ENCODE measurements around the gene SYCP3. TPM values are rescaled to one million over a fixed set of nuclear protein-coding genes. Genes with fewer than 3 reads are reported as not detected.

SYCP3 gene
- total RNA-seq, 1 experiment from 2014 or later: 0.19 TPM

DNA sequence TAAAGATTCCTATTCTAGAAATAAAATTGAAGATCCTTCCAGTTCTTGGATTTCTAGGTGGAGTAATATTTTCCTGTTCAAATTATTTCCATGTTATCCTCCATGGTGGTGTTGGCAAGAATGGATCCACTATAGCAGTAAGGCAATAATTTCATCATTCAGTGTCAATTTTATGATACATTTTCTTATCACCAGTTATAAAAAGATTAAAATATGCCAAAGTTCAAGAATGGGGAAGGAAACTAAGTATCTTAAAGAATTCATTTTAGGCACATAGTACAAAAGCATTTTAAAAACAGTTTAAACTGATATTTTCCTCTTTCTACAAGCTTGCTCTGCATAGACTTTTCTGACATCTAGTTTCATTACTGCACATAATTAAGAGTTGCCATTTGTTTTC is 19.1 kb downstream of the SYCP3 start:
- Histone ChIP-seq H3K4me1 (ENCODE audit: insufficient read depth, low read length, poor library complexity, severe bottlenecking) (no peaks in the 10 kb centered on the region), H3K4me3 (ENCODE audit: low read depth, low read length, poor library complexity, severe bottlenecking) (no peak overlapping the region), H3K27me3 (replicated peaks; ENCODE audit: insufficient read depth, low read depth, low read length, poor library complexity) (no peaks in the 10 kb centered on the region), H3K36me3 (ENCODE audit: insufficient read depth, low read length, poor library complexity, severe bottlenecking) (no peaks in the 10 kb centered on the region), H3K27ac (ENCODE audit: low read depth, low read length, poor library complexity, severe bottlenecking) (no peak overlapping the region), H3K9me3 (ENCODE audit: low read depth, low read length, poor library complexity, severe bottlenecking) (no peaks in the 10 kb centered on the region)
- intact Hi-C loops (cut with micrococcal nuclease; ENCODE audit: unreplicated experiment): no loop called here
- POLR2A ChIA-PET (ENCODE audit: low non-redundant PET): no interaction called here
- no peak for DNase-seq (ENCODE audit: low spot score)
- BruUV-seq (replicated peaks): no TSS peak
- CTCF ChIA-PET: no interaction called here
- TF ChIP-seq, protein P1, sequence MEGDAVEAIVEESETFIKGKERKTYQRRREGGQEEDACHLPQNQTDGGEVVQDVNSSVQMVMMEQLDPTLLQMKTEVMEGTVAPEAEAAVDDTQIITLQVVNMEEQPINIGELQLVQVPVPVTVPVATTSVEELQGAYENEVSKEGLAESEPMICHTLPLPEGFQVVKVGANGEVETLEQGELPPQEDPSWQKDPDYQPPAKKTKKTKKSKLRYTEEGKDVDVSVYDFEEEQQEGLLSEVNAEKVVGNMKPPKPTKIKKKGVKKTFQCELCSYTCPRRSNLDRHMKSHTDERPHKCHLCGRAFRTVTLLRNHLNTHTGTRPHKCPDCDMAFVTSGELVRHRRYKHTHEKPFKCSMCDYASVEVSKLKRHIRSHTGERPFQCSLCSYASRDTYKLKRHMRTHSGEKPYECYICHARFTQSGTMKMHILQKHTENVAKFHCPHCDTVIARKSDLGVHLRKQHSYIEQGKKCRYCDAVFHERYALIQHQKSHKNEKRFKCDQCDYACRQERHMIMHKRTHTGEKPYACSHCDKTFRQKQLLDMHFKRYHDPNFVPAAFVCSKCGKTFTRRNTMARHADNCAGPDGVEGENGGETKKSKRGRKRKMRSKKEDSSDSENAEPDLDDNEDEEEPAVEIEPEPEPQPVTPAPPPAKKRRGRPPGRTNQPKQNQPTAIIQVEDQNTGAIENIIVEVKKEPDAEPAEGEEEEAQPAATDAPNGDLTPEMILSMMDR (conservative IDR thresholded peaks at IDR 0.05; ENCODE audit: low read depth, low read length): no peak
- TF ChIP-seq EZH2 (IDR thresholded peaks at IDR 0.05; ENCODE audit: borderline replicate concordance, low read depth, low read length, poor library complexity, severe bottlenecking): no peak

DNA sequence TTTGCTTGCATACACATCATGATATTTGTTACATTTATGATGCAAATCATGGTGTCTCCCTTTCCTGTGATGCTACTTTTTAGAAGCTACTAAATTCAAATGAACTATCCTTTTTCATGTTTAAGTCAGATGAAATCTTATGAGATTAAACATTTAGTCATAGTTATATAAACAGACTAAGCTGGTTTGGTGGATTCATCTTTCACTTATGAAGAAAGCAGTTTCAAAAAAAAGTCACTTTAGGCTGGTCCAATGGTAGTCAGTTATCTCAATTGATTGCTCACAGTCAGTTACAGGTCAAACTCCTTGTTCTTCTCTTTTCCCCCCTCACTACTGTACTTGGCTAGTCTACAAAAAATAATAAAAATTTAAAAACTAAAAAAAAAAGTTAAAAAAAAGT is 19.7 kb downstream of the SYCP3 start:
- H3K9me3 ChIP-seq (ENCODE audit: low read depth, low read length, poor library complexity, severe bottlenecking): no peaks in the 10 kb centered on the region
- CTCF ChIA-PET: no interaction called here
- intact Hi-C loops (cut with micrococcal nuclease; ENCODE audit: unreplicated experiment): no loop called here

DNA sequence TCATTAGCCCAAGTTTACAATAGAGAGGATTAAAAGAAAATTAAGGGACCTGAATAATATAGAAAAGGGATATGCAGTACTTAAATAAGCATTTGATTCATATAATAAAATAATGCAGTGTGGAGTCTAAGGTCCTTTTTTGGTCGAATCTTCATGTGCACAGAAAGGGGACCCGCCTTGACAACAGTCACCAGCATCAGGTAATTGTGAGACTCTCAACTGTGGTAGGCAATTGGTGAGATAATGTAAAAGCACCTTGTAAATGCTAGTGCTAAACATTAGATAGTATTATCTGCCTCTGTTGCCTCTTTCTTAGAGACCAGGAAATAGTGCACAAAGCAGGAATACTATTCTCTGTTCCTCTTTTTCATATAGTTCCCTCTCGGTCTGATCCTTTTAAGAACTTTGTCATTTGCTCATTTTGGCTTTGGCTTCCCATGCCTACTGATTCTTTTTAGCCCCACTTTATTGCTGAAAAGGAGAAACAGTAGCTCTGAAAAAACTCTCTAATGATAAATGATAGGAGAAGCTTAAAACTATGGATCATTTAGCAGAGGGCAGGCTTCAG is 24.3 kb downstream of the SYCP3 start:
- no peak for DNase-seq (ENCODE audit: low spot score)
- TF ChIP-seq, protein P1 (conservative IDR thresholded peaks at IDR 0.05; ENCODE audit: low read depth, low read length): no peak
- TF ChIP-seq EZH2 (IDR thresholded peaks at IDR 0.05; ENCODE audit: borderline replicate concordance, low read depth, low read length, poor library complexity, severe bottlenecking): no peak
- Histone ChIP-seq H3K27ac (ENCODE audit: low read depth, low read length, poor library complexity, severe bottlenecking) (no peak overlapping the region), H3K9me3 (ENCODE audit: low read depth, low read length, poor library complexity, severe bottlenecking) (no peaks in the 10 kb centered on the region), H3K4me1 (ENCODE audit: insufficient read depth, low read length, poor library complexity, severe bottlenecking) (no peaks in the 10 kb centered on the region), H3K27me3 (replicated peaks; ENCODE audit: insufficient read depth, low read depth, low read length, poor library complexity) (no peaks in the 10 kb centered on the region), H3K36me3 (ENCODE audit: insufficient read depth, low read length, poor library complexity, severe bottlenecking) (no peaks in the 10 kb centered on the region), H3K4me3 (ENCODE audit: low read depth, low read length, poor library complexity, severe bottlenecking) (no peak overlapping the region)
- POLR2A ChIA-PET (ENCODE audit: low non-redundant PET): no interaction called here
- CTCF ChIA-PET: no interaction called here
- intact Hi-C loops (cut with micrococcal nuclease; ENCODE audit: unreplicated experiment): no loop called here
- no TSS peak for BruUV-seq (replicated peaks)

More for the DNA sequence above, 19.7 kb downstream of the SYCP3 start:
- H3K27ac ChIP-seq (ENCODE audit: low read depth, low read length, poor library complexity, severe bottlenecking): no peak overlapping the region
- H3K4me3 ChIP-seq (ENCODE audit: low read depth, low read length, poor library complexity, severe bottlenecking): no peak overlapping the region
- DNase-seq (ENCODE audit: low spot score): no peak
- POLR2A ChIA-PET (ENCODE audit: low non-redundant PET): interaction anchor here (0.6 kb wide), 1 partner anchor 486 kb away, joined by 3 read pairs; no protein-coding TSS in a partner anchor
- no peaks in the 10 kb centered on the region for H3K4me1 ChIP-seq (ENCODE audit: insufficient read depth, low read length, poor library complexity, severe bottlenecking)
- H3K36me3 ChIP-seq (ENCODE audit: insufficient read depth, low read length, poor library complexity, severe bottlenecking): no peaks in the 10 kb centered on the region
- no peaks in the 10 kb centered on the region for H3K27me3 ChIP-seq (replicated peaks; ENCODE audit: insufficient read depth, low read depth, low read length, poor library complexity)
- TF ChIP-seq, protein P1 (conservative IDR thresholded peaks at IDR 0.05; ENCODE audit: low read depth, low read length): no peak
- no peak for TF ChIP-seq EZH2 (IDR thresholded peaks at IDR 0.05; ENCODE audit: borderline replicate concordance, low read depth, low read length, poor library complexity, severe bottlenecking)
- BruUV-seq (replicated peaks): no TSS peak
